ENCODE data around the gene ATXN7. TPM values are rescaled to one million over a fixed set of nuclear protein-coding genes. Genes with fewer than 3 reads are reported as not detected.

The ATXN7 gene
- total and polyA plus RNA-seq, 2 of the 13 experiments (the other 11 are each of a cell fraction or from before 2014, with no cell fraction given): 13.8 to 20.0 TPM

DNA sequence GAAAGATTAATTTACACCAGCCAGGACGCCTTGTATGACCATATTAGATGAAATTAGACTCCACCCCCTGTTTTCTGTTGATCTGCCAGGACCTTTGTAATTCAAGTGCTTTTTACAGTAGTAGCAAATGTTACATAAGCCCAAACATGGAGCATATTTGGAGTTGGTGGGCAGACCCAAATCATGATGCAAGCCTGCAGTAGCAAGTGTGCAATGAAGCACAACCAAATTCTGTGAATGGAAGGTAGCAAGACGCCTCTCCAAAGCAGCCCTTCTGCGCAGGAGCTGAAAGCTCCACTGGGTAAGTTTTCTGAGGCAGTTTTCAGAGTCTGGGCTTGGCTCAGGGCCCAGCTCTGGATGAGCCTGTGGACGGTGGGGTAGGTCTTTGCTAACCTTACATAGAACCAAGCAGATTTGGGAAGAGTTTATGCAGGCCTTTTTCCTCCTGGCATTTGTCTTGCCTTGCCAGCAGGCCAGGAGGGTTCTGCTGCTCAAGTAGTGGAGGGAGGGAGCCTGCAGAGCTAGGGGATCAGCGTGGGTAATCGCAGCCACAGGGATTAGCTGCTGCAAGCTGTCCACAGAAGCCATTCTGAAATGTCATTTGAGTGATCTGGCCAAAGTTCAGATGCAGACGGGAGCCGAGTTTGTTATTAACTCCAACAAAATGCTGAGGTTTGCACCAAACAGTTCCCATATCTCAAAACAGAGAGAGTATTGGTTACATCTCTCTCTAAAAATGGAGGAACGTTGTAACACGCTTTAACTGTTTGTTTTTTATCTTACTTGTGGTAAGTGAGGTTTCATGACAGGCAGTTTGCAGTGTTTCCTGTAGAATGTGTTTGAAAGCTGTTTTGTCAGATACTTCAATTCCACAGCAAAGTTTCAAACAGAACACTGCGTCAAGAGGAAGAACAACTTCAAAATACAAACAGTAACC lies 104.3 kb downstream of the ATXN7 start (continued):
- TF ChIP-seq ZSCAN20 (CRISPR knock-in tag; IDR thresholded peaks at IDR 0.05; ENCODE audit: borderline replicate concordance) (no peak), TAF15 (IDR thresholded peaks at IDR 0.05; ENCODE audit: low read depth, low read length, poor library complexity, severe bottlenecking) (no peak), AGO2 (optimal IDR thresholded peaks at IDR 0.05; ENCODE audit: low read depth, low read length) (no peak), CBX1 (IDR thresholded peaks at IDR 0.05; ENCODE audit: low read depth) (no peak), ZNF563 (CRISPR knock-in tag; IDR thresholded peaks at IDR 0.05) (no peak), ZNF569 (CRISPR knock-in tag; IDR thresholded peaks at IDR 0.05; ENCODE audit: borderline replicate concordance) (no peak), ZNF3 (CRISPR knock-in tag; IDR thresholded peaks at IDR 0.05) (no peak), NR2C2 (CRISPR knock-in tag; IDR thresholded peaks at IDR 0.05; ENCODE audit: borderline replicate concordance) (no peak), ZNF180 (CRISPR knock-in tag; IDR thresholded peaks at IDR 0.05; ENCODE audit: borderline replicate concordance, low read depth) (no peak), KAT2B (IDR thresholded peaks at IDR 0.05; ENCODE audit: borderline replicate concordance, low read depth, low read length) (no peak), MAF1 (CRISPR knock-in tag; IDR thresholded peaks at IDR 0.05; ENCODE audit: borderline replicate concordance) (no peak), ZNF460 (CRISPR knock-in tag; IDR thresholded peaks at IDR 0.05; ENCODE audit: borderline replicate concordance) (no peak; the same call in 1 of the 2 replicates), TCF7L2 (IDR thresholded peaks at IDR 0.05; ENCODE audit: low read depth, low read length) (no peak), MAFG (CRISPR knock-in tag; IDR thresholded peaks at IDR 0.05) (no peak), ZNF7 (CRISPR knock-in tag; IDR thresholded peaks at IDR 0.05) (no peak), NCOA2 (CRISPR knock-in tag; IDR thresholded peaks at IDR 0.05) (no peak; the same call in 1 of the 2 replicates), ZNF883 (CRISPR knock-in tag; IDR thresholded peaks at IDR 0.05; ENCODE audit: not compliant biosample characterization) (no peak), ZNF326 (CRISPR knock-in tag; IDR thresholded peaks at IDR 0.05; ENCODE audit: borderline replicate concordance) (no peak), SIX4 (CRISPR knock-in tag; IDR thresholded peaks at IDR 0.05) (peak; percentile 54; the same call in 1 of the 2 replicates), GTF3A (CRISPR knock-in tag; conservative IDR thresholded peaks at IDR 0.05) (no peak)
- TF ChIP-seq, protein P1, sequence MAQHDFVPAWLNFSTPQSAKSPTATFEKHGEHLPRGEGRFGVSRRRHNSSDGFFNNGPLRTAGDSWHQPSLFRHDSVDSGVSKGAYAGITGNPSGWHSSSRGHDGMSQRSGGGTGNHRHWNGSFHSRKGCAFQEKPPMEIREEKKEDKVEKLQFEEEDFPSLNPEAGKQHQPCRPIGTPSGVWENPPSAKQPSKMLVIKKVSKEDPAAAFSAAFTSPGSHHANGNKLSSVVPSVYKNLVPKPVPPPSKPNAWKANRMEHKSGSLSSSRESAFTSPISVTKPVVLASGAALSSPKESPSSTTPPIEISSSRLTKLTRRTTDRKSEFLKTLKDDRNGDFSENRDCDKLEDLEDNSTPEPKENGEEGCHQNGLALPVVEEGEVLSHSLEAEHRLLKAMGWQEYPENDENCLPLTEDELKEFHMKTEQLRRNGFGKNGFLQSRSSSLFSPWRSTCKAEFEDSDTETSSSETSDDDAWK (CRISPR knock-in tag; IDR thresholded peaks at IDR 0.05): no peak
- TF ChIP-seq, protein P2, sequence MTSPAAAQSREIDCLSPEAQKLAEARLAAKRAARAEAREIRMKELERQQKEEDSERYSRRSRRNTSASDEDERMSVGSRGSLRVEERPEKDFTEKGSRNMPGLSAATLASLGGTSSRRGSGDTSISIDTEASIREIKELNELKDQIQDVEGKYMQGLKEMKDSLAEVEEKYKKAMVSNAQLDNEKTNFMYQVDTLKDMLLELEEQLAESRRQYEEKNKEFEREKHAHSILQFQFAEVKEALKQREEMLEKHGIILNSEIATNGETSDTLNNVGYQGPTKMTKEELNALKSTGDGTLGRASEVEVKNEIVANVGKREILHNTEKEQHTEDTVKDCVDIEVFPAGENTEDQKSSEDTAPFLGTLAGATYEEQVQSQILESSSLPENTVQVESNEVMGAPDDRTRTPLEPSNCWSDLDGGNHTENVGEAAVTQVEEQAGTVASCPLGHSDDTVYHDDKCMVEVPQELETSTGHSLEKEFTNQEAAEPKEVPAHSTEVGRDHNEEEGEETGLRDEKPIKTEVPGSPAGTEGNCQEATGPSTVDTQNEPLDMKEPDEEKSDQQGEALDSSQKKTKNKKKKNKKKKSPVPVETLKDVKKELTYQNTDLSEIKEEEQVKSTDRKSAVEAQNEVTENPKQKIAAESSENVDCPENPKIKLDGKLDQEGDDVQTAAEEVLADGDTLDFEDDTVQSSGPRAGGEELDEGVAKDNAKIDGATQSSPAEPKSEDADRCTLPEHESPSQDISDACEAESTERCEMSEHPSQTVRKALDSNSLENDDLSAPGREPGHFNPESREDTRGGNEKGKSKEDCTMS (CRISPR knock-in tag; conservative IDR thresholded peaks at IDR 0.05): no peak
- TF ChIP-seq, protein P3, sequence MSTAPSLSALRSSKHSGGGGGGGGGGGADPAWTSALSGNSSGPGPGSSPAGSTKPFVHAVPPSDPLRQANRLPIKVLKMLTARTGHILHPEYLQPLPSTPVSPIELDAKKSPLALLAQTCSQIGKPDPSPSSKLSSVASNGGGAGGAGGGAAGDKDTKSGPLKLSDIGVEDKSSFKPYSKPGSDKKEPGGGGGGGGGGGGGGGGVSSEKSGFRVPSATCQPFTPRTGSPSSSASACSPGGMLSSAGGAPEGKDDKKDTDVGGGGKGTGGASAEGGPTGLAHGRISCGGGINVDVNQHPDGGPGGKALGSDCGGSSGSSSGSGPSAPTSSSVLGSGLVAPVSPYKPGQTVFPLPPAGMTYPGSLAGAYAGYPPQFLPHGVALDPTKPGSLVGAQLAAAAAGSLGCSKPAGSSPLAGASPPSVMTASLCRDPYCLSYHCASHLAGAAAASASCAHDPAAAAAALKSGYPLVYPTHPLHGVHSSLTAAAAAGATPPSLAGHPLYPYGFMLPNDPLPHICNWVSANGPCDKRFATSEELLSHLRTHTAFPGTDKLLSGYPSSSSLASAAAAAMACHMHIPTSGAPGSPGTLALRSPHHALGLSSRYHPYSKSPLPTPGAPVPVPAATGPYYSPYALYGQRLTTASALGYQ (CRISPR knock-in tag; IDR thresholded peaks at IDR 0.05): no peak

Data from HepG2 (cell line).